Right cardiac atrium (tissue), 5 donors: ENCODE results near the gene SUZ12. TPM values are rescaled to one million over a fixed set of nuclear protein-coding genes. Genes with fewer than 3 reads are reported as not detected.
A peak's percentile ranks its signal among the peaks of the same experiment; 100 is the strongest.
"Not testable (repeated sequence)": the region's sequence is repeated elsewhere in the genome, so short reads cannot be mapped to it uniquely, and the experiment has no call there.

Experiments
- ATAC-seq, 2 donors: fragments of 200-7000 bp; cut with Tn5 transposase; one replicate each; pipeline versions ENCODE4 v1.8.0 to v1.9.1; 2020; ENCODE audit warnings: moderate library complexity in 2 of 2, mild to moderate bottlenecking in 1 of 2
- DNase-seq, 3 donors: peaks; one replicate each; pipeline ENCODE4 v3.0.0-alpha.2; 2020
- H3K27ac ChIP-seq: one replicate; pipeline ENCODE4 v1.5.1; 2013; ENCODE audit warnings: mild to moderate bottlenecking, low read length, control low read depth, moderate library complexity
- H3K27me3 ChIP-seq: one replicate; pipeline ENCODE4 v1.6.1; 2013; ENCODE audit not compliant: control insufficient read depth, insufficient read depth
- H3K4me1 ChIP-seq: one replicate; pipeline ENCODE4 v1.6.1; 2013; ENCODE audit warnings: low read length; ENCODE audit not compliant: control insufficient read depth, insufficient read depth
- H3K4me3 ChIP-seq: one replicate; pipeline ENCODE4 v1.5.1; 2013; ENCODE audit warnings: low read length, control low read depth
- H3K9me3 ChIP-seq: one replicate; pipeline ENCODE4 v1.6.1; 2013; ENCODE audit warnings: low read length; ENCODE audit not compliant: control insufficient read depth
- WGBS: extraction: QIAGEN DNeasy Blood & Tissue Kit; methylation state at CpG from one replicate; pipeline ENCODE4 v1.1.7; 2013; 5-methylcytosine and 5-hydroxymethylcytosine counted together
- intact Hi-C, 4 donors: fragments of 100-400 bp; cut with DNase I; formaldehyde crosslinking; loops; one replicate each; pipeline versions ENCODE4 v1.11.0 to v1.14.0; 2022 to 2023
- polyA plus RNA-seq: library from polyadenylated mRNA; stranded (reverse); fragments of 200-250 nt; gene quantifications from one replicate; pipeline ENCODE4 v1.2.3, GENCODE V29; 2013
- total RNA-seq, 4 donors: library from RNA; stranded (reverse); fragmentation: NEBNext Ultra II Directional; extraction: Animal tissue kit (Norgen Biotek cat#: 25700); gene quantifications; one replicate each; pipeline ENCODE4 v1.2.1, GENCODE V29; 2021
- donor health status: healthy with polysubstance abuse.
- donor health status: DM: no; HTN: yes; CAD: no.
- donor health status: DM: no; HTN: no; CAD: no.
- donor health status: DM: no; HTN: yes; CAD: no; lungs with severe emphysema.
- donor health status: DM: yes; HTN: yes; CAD: no.

The SUZ12 gene
- total and polyA plus RNA-seq, 5 donors = 6.6 to 17.3 (median 15.6) TPM

DNA sequence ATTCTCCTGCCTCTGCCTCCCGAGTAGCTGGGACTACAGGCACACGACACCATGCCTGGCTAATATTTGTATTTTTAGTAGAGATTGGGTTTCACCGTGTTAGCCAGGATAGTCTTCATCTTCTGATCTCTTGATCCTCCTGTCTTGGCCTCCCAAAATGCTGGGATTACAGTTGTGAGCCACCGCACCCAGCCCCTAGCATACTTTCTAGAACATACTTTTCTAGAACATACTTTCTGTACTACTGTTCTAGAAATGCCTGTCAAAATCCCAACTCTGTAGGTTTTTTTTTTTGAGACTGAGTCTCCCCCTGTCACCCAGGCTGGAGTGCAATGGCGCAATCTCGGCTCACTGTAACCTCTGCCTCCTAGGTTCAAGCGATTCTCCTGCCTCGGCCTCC is 27.3 kb downstream of the SUZ12 start:
- ATAC-seq, intact Hi-C loops, DNase-seq, H3K27me3 ChIP-seq, H3K4me3 ChIP-seq, H3K4me1 ChIP-seq, H3K27ac ChIP-seq, H3K9me3 ChIP-seq: not testable (repeated sequence)
- 97% methylated on average over 8 of the region's 8 CpGs for WGBS

DNA sequence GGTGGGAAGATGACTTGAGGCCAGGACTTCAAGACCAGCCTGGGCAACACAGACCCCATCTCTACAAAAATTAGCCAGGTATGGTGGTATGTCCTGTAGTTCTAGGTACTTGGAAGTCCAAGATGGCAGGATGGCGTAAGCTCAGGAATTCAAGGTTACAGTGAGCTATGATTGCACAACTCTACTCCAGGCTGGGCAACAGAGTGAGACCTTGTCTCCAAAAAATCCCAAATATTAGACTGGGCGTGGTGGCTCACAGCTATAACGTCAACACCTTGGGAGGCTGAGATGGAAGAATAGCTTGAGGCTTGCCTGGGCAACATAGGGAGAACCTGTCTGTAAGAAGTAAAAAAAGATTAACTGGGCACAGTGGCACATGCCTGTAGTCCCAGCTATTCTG is 30.8 kb downstream of the SUZ12 start:
- H3K27me3 ChIP-seq = no peaks in the 10 kb centered on the region
- no peak overlapping the region for H3K4me3 ChIP-seq
- intact Hi-C loops = no loop called here
- H3K4me1 ChIP-seq = no peaks in the 10 kb centered on the region
- ATAC-seq (no peak), DNase-seq (no peak)
- no peaks in the 10 kb centered on the region for H3K9me3 ChIP-seq
- no peak overlapping the region for H3K27ac ChIP-seq
- WGBS = 97% methylated on average over 3 of the region's 3 CpGs

DNA sequence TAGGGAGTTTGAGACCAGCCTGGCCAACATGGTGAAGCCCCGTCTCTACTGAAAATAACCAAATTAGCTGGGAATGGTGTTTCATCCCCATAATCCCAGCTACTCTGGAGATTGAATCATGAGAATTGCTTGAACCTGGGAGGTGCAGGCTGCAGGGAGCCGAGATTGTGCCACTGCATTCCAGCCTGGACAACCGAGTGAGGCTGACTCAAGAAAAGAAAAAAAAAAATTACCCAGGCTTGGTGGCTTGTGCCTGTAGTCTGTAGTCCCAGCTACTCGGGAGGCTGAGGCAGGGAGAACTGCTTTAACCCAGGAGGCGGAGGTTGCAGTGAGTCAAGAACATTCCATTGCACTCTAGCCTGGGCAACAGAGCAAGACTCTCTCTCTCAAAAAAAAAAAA is 33.6 kb downstream of the SUZ12 start:
- H3K4me3 ChIP-seq, H3K27ac ChIP-seq, DNase-seq, intact Hi-C loops, H3K9me3 ChIP-seq, H3K4me1 ChIP-seq, ATAC-seq, H3K27me3 ChIP-seq: not testable (repeated sequence)
- WGBS = 85% methylated on average over 5 of the region's 5 CpGs

DNA sequence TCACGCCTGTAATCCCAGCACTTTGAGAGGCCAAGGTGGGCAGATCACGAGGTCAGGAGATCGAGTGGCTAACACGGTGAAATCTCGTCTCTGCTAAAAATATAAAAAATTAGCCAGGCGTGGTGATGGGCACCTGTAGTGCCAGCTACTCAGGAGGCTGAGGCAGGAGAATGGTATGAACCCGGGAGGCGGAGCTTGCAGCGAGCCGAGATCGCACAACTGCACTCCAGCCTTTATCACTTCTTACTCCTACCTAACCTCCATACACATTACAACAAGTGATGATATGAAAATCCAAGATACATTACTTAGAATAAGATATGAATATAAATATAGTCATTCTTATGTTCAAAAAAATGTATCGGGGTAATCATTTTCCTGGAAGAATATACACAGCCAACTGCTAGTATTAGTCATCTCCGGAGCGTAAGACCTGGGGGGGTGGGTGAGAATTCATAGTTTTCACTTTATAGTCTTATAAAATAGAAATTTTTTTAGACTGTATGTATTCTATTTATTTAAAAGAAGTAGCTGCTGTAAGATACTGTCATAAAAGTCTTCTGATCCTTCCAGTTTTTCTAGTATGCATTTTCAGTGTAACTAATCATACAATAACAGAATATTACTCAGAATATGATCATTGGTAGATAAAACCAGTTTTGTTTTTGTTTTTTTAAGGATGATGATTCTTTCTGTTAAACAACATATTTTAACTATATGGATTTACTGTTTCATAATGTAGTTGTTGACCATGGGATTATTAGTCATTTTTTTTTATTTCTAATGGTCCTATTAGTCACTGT is 37.7 kb downstream of the SUZ12 start:
- H3K27ac ChIP-seq, ATAC-seq, H3K9me3 ChIP-seq, H3K27me3 ChIP-seq, H3K4me1 ChIP-seq, DNase-seq, H3K4me3 ChIP-seq, intact Hi-C loops: not testable (repeated sequence)
- WGBS = 94% methylated on average over 14 of the region's 14 CpGs

DNA sequence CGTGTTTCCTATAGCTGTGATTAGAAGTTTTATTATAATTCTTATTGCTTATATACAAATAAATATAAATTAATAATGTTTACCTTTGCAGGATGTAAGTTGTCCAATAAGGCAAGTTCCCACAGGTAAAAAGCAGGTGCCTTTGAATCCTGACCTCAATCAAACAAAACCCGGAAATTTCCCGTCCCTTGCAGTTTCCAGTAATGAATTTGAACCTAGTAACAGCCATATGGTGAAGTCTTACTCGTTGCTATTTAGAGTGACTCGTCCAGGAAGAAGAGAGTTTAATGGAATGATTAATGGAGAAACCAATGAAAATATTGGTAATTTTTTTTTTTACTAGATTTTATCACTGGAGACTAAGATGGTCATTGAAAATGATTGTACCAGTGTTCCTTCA is 38.6 kb downstream of the SUZ12 start:
- WGBS = 90% methylated on average over 5 of the region's 5 CpGs
- H3K4me1 ChIP-seq, H3K27ac ChIP-seq, intact Hi-C loops, H3K27me3 ChIP-seq, ATAC-seq, H3K9me3 ChIP-seq, H3K4me3 ChIP-seq, DNase-seq: not testable (repeated sequence)

DNA sequence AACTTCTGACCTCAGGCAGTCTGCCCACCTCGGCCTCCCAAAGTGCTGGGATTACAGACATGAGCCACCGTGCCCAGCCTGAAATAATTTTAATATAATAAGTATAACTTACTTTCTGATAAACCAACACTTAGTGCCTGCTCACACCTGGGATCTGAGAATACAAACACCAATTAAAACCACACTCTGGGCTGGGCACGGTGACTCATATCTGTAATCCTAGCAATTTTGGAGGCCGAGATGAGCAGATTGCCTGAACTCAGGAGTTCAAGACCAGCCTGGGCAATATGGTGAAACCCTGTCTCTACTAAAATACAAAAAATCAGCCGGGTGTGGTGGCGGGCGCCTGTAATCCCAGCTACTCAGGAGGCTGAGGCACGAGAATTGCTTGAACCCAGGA is 55.0 kb downstream of the SUZ12 start:
- H3K4me3 ChIP-seq, H3K9me3 ChIP-seq, H3K27me3 ChIP-seq, H3K27ac ChIP-seq, DNase-seq, ATAC-seq, intact Hi-C loops, H3K4me1 ChIP-seq: not testable (repeated sequence)
- WGBS = 97% methylated on average over 8 of the region's 8 CpGs

DNA sequence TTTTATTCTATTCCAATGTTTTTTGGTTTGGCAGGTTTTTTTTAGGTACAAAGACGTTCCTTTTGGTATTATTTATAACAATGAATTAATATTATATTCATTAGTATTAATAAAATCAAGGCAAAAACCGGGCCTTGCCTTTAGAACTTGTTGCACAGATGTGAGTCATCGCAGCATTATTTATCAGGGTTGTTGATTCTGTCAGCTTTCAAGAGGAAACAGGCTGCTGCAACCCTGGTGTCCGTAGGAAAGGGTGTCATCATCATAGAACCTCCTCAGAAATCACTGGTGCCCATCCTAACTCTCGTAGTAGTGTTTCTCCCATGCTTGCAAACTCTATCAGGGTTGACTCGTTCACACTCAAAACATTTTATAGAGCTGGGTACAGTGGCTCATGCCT is 60.2 kb downstream of the SUZ12 start:
- H3K4me3 ChIP-seq = no peak overlapping the region
- DNase-seq (no peak), ATAC-seq (no peak)
- H3K4me1 ChIP-seq = no peaks in the 10 kb centered on the region
- intact Hi-C loops = no loop called here
- H3K27ac ChIP-seq = no peak overlapping the region
- H3K9me3 ChIP-seq = no peaks in the 10 kb centered on the region
- no peaks in the 10 kb centered on the region for H3K27me3 ChIP-seq
- WGBS = 93% methylated on average over 6 of the region's 6 CpGs

DNA sequence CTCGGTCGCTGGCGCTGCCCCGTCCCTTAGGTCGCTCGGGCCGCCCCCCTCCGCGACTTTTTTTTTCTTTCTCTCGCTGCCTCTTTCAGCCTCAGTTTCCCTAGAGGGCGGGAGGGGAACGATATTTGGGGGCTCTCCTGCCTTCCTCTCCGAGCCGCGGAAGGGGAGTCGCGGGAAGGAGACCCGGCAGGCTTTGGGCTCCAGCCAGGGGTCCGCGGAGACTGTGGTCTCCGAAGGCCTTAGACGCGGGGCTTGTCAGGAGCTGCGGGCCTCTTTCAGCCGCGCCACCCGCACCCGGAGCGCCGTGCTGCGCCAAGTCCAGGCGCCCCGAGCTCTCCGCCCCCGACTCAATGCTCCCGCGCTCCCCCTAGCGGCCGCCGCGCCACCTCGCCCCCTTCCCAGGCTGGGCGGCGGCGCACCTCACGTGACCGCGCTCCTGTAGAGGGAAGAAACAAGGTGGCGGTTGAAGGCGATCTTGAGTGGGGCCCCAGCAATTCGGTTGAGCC is 70.2 kb downstream of the SUZ12 start, which contains the start of gene LRRC37B:
Gene LRRC37B, plus strand, starts transcription at position 427 of the 506 bp plus-strand sequence. CDS start 14,010 bp downstream, outside the sequence.
- Histone ChIP-seq H3K9me3 (no peaks in the 10 kb centered on the region), H3K27ac (peak within 1 kb of the TSS; percentile 63), H3K4me1 (peaks cover 4% of the 10 kb centered on the region), H3K27me3 (no peaks in the 10 kb centered on the region), H3K4me3 (peak within 1 kb of the TSS; percentile 100)
- ATAC-seq = peak; percentile 99
- intact Hi-C loops = no loop called here
- under 1% methylated on average over 51 of the region's 51 CpGs for WGBS
- DNase-seq = peak; percentile 87 to 96 (median 95)

DNA sequence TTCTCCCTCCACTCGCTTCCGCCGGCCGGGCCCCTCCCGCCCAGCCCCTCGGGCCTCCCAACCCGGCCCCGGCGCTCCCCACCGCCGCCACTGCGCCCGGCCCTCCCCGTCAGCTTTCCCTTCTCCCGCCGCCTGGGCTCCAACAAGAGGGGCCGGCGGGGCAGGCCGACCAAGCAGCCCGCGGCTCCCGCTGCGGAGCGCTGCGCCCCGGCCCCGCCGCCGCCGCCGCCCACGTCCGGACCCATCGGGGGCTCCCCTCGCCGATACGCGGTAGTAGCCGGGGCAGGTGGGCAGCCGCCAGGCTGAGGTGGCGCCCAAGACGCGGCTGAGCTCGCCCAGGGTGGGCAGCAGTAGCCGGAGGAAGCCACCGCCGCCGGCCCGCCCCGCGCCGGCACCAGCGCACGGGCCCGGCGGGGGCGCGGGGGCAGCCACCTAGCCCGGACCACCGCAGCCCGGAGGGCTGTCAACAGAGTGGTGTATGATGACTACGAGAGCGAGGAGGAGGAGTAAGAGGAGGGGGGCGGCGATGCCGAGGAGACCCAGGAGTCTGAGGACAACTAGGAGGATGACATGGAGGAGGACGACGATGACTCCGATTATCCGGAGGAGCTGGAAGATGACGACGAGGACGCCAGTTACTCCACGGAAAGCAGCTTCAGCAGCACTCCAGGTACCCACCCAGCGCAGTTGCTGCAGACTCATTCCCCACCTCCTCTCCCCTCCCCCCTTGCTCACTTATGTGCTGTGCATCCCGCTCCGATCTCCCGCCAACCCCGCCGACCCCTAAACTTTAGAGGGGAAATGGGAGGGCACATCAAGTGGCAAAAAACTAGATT is 70.9 kb downstream of the SUZ12 start:
- ATAC-seq (peak; percentile 70 to 84), DNase-seq (peak in 1 of 3 donors; percentile 23)
- intact Hi-C loops = no loop called here
- Histone ChIP-seq H3K9me3 (no peaks in the 10 kb centered on the region), H3K4me3 (peak overlapping the region; percentile 100), H3K4me1 (peaks cover 5% of the 10 kb centered on the region), H3K27ac (peak overlapping the region; percentile 63), H3K27me3 (no peaks in the 10 kb centered on the region)
- WGBS = under 1% methylated on average over 80 of the region's 80 CpGs

DNA sequence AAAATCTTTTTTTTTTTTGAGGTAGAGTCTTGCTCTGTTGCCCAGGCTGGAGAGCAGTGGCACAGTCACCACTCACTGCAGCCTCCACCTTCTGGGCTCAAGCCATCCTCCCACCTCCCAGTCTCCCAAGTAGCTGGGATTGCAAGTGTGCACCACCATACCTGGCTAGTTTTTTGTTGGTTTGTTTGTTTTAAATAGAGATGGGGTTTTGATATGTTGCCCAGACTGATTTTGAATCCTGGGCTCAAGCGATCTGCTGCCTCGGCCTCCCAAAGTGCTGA is 72.4 kb downstream of the SUZ12 start:
- DNase-seq (no peak), ATAC-seq (no peak)
- H3K4me1 ChIP-seq = peaks cover 5% of the 10 kb centered on the region
- H3K27ac ChIP-seq = no peak overlapping the region
- H3K4me3 ChIP-seq = peak overlapping the region; percentile 100
- no peaks in the 10 kb centered on the region for H3K27me3 ChIP-seq
- no peaks in the 10 kb centered on the region for H3K9me3 ChIP-seq
- 99% methylated on average over 2 of the region's 2 CpGs for WGBS
- intact Hi-C loops = no loop called here

DNA sequence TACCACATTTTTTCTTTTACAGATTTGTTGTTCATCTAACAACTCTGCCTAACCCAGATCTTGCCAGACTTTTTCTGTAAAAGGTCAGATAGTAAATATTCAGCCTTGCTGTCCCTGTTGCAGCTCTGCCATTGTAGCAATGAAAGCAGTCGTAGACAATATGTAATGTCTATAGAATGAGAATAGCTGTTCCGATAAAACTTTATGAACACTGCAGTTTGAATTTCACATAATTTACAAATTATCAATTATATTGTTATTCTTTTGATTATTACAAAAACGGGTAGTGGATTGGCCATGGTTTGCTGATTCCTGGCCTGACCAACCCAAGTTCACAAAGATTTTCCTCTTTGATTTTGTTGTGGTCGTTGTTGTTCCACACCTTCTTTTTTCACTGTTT is 73.3 kb downstream of the SUZ12 start:
- 88% methylated on average over 4 of the region's 4 CpGs for WGBS
- no peak for ATAC-seq
- H3K27ac ChIP-seq = no peak overlapping the region
- intact Hi-C loops = no loop called here
- no peak overlapping the region for H3K4me3 ChIP-seq
- no peaks in the 10 kb centered on the region for H3K9me3 ChIP-seq
- peaks cover 5% of the 10 kb centered on the region for H3K4me1 ChIP-seq
- no peak for DNase-seq
- H3K27me3 ChIP-seq = no peaks in the 10 kb centered on the region
